Measurements from ENCODE around the gene KCNJ15. TPM values are rescaled to one million over a fixed set of nuclear protein-coding genes. Genes with fewer than 3 reads are reported as not detected.

KCNJ15 gene
- total RNA-seq, 2 donors from 2014 or later = 23.1 to 27.5 TPM

DNA sequence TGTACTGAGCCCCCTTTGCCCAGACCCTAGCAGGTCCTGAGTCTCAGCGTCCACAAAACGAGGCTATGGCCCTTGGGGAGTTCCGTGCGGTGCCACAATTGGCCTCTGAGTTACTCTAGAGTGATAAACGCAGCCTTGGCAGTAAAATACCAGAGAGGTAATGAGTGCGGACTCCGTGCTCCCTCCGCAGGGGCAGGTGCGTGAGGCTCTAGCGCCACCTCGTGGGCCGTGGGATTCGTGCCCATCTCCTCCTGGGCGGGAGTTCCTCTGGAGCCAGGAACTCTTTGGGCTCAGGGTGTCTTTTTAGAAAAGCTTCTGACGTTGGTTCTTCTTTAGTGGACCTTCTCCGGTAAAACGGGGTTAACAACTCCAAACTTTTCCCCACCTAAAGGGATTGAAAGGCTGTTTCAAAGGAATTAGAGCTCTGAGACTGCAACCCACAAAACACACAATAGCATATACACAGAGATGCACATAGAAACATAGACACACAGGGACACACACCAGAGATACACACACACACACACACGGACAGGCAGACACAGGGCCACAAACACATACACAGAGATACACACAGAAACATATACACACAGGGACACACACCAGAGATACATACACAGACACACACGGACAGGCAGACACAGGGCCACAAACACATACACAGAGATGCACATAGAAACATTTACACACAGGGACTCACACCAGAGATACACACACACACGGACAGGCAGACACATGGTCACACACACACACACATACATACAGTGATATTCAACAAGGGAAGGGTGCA, 99.4 kb downstream of the KCNJ15 start:
- 5 to 7% methylated on average over 20 of the region's 20 CpGs for WGBS, 2 donors
- no peak overlapping the region for H3K4me3 ChIP-seq
- no peaks in the 10 kb centered on the region for H3K4me1 ChIP-seq
- TF ChIP-seq POLR2A (IDR thresholded peaks at IDR 0.05) = no peak
- TF ChIP-seq, protein P1, sequence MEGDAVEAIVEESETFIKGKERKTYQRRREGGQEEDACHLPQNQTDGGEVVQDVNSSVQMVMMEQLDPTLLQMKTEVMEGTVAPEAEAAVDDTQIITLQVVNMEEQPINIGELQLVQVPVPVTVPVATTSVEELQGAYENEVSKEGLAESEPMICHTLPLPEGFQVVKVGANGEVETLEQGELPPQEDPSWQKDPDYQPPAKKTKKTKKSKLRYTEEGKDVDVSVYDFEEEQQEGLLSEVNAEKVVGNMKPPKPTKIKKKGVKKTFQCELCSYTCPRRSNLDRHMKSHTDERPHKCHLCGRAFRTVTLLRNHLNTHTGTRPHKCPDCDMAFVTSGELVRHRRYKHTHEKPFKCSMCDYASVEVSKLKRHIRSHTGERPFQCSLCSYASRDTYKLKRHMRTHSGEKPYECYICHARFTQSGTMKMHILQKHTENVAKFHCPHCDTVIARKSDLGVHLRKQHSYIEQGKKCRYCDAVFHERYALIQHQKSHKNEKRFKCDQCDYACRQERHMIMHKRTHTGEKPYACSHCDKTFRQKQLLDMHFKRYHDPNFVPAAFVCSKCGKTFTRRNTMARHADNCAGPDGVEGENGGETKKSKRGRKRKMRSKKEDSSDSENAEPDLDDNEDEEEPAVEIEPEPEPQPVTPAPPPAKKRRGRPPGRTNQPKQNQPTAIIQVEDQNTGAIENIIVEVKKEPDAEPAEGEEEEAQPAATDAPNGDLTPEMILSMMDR (IDR thresholded peaks at IDR 0.05) = peak; percentile 91 to 97 (median 95)
- no peaks in the 10 kb centered on the region for H3K36me3 ChIP-seq (replicated peaks in 1 of 2; ENCODE audit: insufficient read depth in 1 of 2, low read depth in 2 of 2)
- intact Hi-C loops (cut with DNase I) = loop anchor here (5.0 kb wide), 1 partner anchor 199 kb away; no protein-coding TSS in a partner anchor
- peak; percentile 77 to 84 (median 80) for DNase-seq
- no peak overlapping the region for H3K27ac ChIP-seq
- H3K9me3 ChIP-seq = no peaks in the 10 kb centered on the region
- ATAC-seq = peak; percentile 77
- H3K27me3 ChIP-seq = no peaks in the 10 kb centered on the region

Other genes starting within 250 kb of the KCNJ15 start
- gene ERG, start 241.5 kb downstream of the KCNJ15 start, total RNA-seq = 1 to 10 TPM; 4.2 to 7.3 TPM

Measured in body of pancreas (tissue), 4 donors.